CD4-positive, alpha-beta T cell treated with Interleukin-6 for 4 hours (primary cell): ENCODE measurements around the gene MAD1L1.
"Not testable (repeated sequence)": the region's sequence is repeated elsewhere in the genome, so short reads cannot be mapped to it uniquely, and the experiment has no call there.

Experiments used
- DNase-seq: peaks from one replicate; pipeline ENCODE4 v3.0.0-alpha.2; 2020; ENCODE audit warnings: mixed read lengths

The MAD1L1 gene

DNA sequence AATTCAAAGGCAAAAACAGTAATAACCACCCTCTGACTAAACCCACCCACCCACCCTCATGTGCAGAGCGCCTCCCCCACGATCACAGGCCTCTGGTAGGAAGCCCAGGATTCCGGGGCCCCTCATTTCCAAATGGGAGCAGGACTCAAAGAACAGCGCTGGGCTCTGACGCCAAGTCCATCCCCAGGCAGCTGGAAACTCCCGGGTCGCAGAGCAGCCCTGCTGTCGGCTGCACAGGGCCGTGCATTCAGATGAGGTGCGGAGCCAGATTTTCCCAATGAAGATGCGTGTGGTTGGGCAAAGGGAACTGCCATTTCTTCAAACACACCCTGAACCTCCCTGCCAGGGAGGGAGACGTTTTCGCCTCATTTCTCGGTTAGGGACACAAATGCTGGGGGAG lies 152.3 kb downstream of the MAD1L1 start:
- DNase-seq = no peak

DNA sequence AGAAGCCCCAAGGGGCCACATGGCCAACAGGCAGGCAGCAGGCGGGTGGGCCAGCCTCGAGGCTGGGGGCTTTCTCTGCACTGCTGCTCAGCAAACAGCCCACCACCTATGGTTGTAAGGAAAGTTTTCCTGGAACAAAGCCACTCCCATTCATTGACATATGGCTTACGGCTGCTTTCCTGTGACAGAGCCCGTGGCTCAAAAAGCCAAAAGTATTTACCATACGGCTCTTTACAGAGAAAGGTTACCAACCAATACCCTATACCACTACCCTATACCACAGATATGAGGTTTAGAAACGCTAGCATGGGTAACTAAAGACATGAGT lies 152.7 kb downstream of the MAD1L1 start:
- DNase-seq = no peak

DNA sequence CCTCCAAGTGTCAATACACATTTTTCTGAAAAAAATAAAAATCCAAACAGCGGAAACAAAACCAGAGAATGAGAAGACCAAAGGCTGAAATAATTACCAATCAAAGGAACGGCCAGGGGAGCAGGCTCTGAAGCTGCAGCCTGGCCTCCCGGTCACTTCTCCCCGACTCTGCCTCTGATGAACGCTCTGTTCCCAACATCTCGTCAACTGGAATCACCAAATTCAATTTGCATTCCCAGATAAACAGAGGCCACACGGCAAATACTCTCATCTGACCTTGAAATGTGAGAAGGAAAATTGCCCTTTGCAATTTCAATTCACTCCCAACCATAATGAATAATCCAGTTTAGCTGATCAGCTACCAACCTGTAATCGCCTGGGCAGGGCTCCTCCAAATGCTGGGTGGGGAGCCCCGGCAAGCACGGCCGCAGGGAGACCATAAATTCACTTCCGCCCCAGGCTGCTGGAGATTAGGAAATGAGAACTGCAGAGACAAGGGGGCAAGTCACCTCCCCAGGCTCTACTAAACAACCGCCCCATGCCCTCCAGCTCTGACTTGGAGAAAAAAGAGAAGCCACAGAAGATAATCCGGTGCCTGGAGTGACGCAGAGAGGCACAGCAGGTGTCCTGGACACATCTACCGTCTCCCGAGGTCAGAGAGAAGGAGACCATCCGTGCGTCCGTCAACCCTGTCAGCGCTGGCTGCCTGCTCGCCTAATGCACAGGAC lies 153.2 kb downstream of the MAD1L1 start:
- DNase-seq = no peak

DNA sequence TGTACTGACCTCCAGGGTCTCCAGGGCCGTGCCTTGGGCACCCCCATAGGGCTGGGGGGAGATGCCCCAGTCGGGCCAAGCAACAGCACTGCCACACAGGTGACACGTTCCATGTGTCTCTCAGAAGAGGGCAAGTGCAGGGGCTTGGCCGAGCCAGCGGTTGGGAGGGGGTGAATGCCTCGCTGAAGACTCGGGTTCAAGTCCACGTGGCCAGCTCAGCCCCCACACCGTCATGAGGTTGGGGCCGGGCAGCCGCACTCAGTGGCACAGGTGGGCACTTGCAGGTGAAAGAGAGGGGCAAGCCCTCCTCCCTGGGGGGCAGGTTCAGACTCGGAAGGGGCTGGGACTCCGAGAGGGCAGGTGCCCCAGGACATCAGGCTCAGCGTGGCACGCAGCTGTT lies 153.8 kb downstream of the MAD1L1 start:
- DNase-seq = no peak

DNA sequence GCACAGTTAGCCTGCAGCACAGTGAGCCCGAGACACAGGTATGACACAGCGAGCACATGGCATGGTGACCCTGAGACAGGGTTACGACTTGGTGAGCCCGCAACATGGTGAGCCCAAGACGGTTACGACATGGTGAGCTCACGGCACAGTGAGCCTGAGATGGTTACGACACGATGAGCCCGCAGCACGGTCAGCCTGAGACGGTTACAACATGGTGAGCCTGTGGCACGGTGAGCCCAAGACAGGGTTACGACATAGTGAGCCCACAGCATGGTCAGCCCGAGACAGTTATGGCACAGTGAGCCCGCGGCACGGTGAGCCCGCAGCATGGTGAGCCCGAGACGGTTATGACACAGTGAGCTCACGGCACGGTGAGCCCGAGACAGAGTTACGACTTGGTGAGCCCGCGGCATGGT lies 156.1 kb downstream of the MAD1L1 start:
- no peak for DNase-seq

DNA sequence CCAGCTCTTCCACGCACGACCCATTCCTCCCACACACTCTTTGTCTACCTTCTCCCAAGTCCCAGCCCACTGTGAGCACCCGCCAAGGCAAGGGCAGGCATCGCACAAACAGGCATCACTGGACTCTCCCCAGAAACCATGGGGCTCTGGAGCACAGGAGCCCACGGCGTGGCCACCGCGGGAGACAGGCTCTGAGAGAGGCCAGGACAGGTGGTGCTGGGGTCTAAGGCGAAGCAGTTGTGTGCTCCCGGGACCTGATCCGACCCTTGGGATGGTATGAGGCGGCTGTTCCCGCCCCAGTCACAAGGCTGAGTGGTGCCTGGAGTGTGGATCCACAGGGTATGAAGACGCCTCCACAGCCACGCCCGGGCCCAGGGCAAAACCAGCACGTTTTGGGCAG lies 156.9 kb downstream of the MAD1L1 start:
- no peak for DNase-seq

DNA sequence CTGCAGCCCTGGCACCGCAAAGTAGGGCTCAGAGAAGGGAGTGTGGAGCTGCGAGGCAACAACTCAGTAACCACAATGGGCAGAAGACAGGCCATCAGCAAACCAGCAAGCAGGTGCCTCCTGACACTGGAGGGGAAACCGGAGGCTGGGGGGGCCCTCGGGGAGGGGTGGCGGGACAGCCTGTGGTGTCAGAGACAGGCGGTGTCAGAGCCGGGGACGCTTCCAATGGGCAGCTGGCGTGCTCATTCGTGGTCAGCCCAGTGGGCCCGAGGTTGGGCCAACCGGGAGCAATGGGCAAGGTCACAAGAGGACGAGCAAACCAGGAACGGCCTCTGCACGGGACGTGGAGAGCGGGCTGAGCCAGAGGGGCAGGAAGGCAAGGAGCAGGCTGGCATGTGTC lies 158.1 kb downstream of the MAD1L1 start:
- DNase-seq = no peak

DNA sequence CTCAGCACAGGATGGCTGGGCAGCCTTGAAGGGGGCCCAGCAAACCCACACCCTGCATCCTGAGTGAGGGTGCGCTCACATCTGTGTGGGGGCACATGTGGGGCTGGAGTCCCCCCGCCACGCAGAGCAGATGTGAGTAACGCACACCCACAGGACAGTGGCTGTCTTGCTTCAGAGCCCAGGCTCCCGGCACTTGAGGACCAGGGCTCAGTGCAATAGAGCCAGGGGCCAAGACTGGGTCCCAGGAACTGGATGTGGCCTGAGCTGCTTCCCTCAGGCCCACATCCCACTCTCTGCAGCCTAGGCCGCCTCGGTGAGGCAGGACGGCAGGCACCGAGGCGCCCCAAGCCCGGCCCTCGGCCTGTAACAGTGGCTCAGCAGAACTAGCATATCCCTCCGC lies 159.9 kb downstream of the MAD1L1 start:
- no peak for DNase-seq

DNA sequence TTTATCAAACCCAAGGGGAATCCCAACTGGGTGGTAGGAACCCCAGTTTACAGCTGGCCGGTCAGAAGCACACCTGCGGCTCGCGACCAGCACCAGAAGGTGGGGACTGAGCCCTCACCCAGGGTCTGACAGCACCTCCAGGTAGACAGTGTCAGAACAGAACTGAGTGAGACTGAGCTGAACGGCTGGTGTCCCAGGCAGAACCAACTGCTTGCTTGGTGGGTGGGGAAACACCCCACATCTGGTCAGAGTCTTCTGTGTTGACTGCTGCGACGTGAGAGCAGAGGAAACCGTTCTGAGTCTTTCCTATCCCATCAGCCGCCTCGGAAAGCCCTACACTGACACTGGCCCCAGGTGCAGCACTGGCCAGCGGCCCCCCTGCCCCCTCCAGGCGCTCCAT lies 160.7 kb downstream of the MAD1L1 start:
- no peak for DNase-seq

DNA sequence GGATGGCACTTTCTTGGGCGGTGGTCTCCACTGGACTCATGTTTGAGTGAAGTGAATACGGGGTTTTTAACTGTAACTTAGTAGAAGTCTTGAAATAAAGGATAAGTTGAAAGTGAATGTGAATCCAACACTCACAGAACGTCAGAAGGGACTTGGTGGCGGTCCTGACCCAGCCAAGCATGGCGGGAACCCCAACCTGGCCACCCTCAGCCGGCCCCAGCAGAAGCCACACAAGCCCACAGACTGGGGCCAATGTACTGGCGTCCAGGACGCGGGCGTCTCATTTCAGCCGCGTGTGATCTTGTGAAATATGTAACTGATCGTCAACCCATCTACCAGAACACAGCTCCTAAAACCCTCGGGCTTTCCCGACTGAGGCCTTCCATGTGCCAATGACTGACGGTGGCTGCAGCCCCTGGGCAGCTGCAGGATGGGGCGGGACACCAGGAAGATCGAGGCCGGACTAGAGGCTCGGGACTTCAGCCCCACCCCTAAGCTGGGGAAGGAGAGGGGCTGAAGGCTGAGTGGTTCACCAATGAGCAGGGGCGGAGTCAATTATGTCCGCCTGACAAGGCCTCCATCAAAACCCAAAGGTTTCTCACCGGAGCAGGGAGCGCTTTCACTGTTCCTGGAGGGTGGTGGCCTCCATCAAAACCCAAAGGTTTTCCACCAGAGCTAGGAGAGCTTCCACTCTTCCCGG lies 161.5 kb downstream of the MAD1L1 start:
- no peak for DNase-seq

DNA sequence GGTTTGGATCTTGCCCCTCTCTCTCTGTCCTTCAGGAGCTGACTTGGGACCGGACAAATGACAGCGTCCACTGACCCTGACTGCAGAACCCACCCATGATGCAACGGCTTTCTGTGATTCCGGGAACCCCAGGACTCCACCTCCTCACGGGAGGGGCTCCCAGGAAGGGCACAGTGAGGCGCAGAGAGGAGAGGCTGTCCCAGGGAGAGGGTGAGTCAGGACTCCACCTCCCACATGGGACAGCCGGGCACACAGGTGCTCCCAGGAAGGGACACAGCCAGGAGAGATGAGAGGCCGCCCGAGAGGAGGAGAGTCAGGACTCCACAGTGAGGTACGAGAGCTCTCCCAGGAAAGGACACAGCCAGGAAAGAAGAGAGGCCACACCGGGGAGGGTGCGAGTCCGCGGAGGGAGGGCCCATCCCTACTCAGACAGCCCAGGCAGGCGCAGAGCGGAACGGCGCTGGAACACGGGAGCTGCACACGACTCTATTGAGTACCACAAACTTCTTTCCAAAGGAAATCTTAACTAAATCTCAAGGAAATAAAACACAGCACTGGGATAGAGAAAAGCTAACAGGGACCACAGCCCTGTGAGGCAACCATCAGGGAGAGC lies 162.5 kb downstream of the MAD1L1 start:
- DNase-seq = no peak

DNA sequence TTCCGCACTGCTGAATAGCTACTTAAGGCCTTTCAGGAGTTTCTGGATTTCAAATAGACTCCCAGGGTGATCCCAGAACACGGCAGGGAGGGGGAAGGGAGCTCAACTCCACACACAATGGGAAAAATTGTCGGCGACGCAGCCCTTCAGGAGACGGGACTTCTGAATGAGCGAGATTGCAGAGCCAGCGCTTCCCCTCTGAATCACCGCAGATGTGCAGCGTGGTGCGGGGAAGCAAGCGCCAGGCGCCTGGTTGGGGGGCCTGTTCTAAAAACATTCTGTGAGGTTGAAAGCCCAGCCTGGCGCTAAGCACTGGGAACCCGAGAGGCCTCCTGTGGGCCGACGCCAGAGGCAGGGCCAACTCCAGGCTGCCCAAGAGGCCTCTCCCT lies 163.3 kb downstream of the MAD1L1 start:
- DNase-seq = no peak

DNA sequence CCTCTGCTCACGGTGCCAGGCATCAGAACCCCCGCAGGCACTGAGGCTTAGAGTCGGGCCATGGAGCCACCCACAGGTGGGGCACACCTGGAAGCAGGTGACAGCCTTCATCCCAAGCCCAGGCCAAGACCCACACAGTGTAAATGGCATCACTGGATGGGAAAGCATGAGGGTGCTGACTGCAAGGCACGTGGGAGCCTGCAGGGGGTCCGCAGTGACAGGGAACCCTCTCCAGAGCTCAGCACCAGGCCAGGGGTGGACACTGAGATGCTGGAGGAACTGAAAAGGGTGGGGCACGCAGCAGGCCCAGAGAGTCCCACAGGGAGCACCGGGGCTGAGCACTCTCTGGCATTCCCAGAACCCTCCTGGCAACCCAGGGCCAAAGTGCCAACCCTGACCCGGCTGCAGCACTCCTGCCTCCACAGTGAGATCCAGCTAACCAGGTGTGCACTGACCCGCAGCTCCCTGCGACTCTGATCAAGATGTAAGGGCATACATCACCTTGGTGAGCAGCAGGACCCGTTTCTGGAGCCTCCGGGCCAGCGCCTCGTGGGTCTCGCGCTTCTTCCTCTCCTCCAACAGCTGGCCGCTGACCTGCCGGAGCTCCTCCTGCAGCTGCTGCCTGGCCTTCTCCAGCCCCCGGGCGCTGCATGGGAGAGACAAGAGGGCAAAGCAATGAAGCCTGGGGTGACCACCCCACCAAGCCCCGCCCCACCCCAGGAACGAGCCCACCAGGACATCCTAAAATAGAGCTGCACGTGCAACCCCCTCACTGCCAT lies 163.9 kb downstream of the MAD1L1 start:
- DNase-seq = no peak

DNA sequence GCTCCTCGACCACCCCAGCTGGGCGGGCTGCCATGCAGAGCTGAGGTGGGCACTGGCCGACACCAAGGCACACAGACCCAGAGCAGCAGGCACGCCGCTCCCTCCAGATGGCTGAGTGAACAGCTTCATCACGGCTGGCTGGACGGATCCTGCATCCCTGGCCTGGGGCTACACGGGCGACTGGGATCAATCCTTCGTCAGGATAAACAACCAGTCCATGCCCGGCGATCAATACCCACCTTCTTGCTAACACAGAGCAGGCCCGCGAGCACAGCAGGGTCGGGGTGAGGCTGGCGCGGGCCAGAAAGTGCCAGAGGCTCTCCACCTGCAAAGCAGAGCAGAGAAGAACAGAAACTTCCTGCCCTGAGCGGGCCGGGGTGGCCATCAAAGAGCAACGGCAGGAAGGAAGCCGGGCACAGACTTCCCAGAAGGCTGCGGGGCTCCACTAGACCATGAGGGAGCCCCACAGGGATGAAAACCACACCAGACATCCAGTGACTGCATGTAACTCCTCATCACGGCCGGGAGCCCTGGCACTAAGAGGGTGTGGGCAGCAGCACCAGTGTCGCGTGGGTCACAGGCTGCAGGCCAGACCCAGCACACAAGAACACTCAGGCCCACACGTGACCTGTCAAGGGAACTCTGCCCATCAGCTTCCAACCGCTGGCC lies 166.4 kb downstream of the MAD1L1 start:
- DNase-seq = peak; percentile 73

DNA sequence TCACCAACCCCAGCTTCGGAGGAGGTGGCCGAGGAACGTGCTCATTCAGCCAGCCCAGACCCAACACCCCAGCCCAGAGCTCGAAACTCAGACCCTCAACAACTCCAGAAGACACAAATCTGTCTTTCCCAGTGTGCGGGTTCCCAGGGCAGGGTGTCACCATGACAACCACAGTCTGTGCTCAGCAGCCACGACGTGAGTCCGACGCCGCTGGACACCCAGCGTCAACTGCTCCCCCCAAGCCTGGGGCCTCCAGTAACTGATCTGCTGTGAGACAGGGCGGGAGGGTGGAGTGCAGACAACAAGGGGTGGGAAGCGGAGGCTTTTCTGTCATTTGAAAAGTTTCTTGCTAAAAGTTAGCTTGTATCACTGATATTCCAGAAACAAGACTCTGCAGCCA lies 167.2 kb downstream of the MAD1L1 start:
- DNase-seq = no peak

DNA sequence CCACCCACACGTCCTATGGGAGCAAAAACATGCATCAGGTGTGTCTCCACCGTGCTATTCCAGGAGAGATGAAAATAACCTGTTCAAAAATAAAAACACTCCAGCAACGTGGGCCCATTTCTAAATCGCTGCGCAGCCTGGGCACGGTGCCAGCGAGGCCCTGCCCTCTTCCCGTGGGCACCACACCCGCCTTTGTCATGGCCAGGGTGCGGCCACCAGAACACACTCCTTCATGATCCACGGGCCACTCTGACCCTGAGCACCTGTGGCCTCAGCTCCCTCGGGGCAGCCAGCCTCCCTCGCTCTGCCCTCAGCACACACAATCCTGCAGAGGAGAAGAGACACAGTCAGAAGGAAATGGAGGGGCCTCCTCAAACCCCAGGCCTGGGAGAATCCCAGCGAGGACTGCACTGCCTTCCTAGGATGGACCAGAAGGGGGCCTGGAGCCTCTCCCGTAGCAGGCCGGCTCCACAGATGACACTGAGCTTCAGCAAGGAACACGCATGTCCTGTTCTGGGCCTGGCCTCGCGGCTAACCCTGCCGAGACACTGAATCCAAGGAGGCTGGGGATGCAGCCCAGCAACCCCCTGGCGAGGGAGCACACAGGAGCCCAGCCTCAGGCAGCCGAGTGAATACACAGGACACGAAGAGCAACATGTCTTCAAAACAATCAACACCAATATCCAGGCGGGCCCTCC lies 169.0 kb downstream of the MAD1L1 start:
- DNase-seq = peak; percentile 13

DNA sequence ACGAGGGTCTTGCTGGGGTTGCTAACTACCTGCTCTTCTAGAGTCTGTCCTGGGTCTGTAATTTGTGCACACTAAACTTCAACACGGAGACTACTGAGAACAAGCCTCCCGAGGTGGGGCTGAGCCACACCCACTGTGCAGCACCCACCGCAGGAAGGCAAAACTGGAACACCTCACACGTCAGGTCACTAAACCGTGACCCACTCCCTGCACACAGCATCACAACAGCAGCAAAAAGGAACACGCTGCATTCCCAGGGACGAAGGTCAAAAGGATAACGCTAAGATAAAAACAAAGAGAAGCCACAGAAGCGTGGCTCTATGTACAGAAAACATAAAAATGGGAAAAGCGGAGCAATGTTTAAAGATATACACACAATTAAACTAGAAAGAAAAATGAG lies 170.1 kb downstream of the MAD1L1 start:
- no peak for DNase-seq

DNA sequence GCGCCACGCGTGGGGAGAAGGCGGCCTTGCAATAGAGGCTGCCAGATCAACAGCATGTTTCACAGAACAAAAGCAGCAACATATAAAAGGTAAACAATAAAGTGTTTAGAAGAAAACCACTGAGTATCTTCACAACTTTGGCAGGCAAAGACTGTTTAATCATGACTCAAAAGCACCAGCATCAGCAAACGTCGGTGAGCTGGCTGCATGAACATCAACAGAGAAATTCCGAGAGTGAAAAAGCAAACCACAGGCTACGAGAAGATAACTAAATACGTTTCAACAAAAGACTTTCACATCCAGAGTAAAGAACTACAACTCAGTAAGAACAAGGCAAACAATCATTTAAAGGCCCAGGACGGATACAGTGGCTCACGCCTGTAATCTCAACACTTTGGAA lies 172.0 kb downstream of the MAD1L1 start:
- DNase-seq = no peak

DNA sequence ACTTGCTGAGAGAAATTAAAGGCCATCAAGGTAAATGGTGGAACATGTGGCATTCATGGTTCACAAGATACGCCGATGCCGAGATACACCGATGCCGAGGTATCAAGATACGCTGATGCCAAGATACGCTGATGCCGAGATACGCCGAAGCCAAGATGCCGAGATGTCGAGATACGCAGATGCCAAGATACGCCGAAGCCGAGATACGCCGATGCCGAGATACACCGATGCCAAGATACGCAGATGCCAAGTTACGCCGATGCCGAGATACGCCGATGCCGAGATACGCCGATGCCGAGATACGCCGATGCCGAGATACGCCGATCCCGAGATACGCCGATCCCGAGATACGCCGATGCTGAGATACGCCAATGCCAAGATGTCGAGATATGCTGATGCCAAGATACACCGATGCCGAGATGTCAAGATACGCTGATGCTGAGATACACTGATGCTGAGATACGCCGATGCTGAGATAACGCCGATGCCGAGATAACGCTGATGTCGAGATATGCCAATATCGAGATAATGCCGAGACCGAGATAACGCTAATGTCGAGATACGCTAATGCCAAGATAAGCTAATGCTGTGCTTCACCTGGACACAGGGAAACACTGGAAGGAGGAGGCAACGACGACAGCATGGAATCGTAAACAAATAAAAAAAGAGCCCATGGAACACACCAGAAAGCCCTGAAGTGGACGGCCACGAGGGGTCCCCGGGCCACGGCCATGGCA lies 172.6 kb downstream of the MAD1L1 start:
- DNase-seq = no peak

DNA sequence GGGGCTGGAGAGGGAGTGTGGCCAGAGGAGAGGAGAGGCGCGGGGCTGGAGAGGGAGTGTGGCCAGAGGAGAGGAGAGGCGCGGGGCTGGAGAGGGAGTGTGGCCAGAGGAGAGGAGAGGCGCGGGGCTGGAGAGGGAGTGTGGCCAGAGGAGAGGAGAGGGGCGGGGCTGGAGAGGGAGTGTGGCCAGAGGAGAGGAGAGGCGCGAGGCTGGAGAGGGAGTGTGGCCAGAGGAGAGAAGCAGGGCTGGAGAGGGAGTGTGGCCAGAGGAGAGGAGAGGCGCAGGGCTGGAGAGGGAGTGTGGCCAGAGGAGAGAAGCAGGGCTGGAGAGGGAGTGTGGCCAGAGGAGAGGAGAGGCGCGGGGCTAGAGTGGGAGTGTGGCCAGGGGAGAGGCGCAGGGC lies 174.5 kb downstream of the MAD1L1 start:
- not testable (repeated sequence) for DNase-seq

DNA sequence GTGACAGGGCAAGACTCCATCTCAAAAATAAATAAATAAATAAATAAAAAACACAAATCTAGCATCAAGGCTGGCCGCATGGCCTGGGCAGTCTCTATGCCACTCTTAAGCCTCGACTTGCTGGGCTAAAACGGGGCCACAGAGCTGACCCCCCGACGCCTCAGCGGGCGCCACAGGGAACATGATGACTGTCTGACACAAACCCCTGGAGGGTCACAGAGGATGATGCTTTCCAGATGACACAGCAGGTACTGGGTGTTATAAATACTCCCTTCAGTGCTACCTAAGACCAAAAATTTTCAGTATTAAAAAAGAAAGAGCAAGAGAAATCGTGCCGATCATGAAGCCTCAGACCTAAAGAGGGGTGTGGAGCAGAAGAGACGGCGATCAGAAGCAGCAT lies 176.8 kb downstream of the MAD1L1 start:
- DNase-seq = no peak

DNA sequence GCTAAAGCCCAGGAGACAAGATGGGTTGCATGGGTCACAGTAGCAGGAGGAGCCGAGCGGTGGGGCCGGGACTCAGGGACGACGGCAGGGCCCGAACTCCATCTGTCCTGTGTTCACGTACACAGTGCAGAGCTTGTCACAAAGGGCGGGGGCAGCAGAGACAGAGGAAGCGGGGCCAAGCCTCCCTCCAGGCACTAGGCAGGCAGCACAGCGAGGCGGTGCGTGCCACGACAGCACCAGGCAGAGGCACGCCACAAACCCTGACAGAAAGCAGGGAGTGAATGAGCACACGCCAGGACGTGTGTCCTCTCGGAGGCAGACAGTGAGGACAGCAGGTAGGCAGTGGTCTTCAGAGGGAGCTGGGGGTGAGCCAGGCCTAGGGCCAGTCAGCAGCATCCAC lies 177.8 kb downstream of the MAD1L1 start:
- no peak for DNase-seq
